Epithelial cell of esophagus (primary cell): ENCODE measurements around the gene BBC3.
A peak's percentile ranks its signal among the peaks of the same experiment; 100 is the strongest.

Source experiments
- DNase-seq: peaks from one replicate; pipeline ENCODE4 v3.0.0; 2010; ENCODE audit warnings: low read depth
- H3K4me3 ChIP-seq: 2 replicates; pipeline ENCODE4 v1.5.1; 2011; ENCODE audit warnings: mild to moderate bottlenecking, low read length, control low read depth
- TF ChIP-seq, protein P1 (sequence below): IDR thresholded peaks from 2 replicates; pipeline ENCODE4 v1.5.1; 2011; ENCODE audit warnings: low read depth, mild to moderate bottlenecking, low read length, control low read depth, inconsistent platforms; ENCODE audit not compliant: insufficient read depth; ENCODE audit errors: missing control alignments

BBC3 gene

DNA sequence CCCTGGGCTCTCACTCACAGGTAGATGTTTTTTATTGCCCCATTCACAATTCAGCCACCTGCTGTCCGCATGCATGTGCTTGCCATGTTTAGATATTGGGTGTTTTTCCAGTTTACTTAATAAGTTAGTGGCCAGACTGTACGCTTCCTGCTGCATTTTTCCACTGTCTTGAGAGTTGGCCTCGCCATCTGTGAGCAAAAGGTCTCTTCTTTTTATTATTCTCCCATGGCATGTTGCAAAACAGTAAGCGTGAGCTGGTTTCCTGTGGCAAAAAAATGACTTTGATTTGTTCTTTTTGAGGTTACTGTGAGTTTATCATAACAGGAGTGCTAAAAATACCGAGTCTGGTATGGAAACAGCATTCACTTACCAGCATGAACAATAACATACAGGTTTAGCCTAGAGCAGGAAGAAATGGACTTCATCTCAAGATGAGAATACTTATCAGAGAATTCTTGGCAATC lies 54.3 kb downstream of the BBC3 start:
- TF ChIP-seq, protein P1, sequence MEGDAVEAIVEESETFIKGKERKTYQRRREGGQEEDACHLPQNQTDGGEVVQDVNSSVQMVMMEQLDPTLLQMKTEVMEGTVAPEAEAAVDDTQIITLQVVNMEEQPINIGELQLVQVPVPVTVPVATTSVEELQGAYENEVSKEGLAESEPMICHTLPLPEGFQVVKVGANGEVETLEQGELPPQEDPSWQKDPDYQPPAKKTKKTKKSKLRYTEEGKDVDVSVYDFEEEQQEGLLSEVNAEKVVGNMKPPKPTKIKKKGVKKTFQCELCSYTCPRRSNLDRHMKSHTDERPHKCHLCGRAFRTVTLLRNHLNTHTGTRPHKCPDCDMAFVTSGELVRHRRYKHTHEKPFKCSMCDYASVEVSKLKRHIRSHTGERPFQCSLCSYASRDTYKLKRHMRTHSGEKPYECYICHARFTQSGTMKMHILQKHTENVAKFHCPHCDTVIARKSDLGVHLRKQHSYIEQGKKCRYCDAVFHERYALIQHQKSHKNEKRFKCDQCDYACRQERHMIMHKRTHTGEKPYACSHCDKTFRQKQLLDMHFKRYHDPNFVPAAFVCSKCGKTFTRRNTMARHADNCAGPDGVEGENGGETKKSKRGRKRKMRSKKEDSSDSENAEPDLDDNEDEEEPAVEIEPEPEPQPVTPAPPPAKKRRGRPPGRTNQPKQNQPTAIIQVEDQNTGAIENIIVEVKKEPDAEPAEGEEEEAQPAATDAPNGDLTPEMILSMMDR: no peak
- H3K4me3 ChIP-seq: no peak overlapping the region

DNA sequence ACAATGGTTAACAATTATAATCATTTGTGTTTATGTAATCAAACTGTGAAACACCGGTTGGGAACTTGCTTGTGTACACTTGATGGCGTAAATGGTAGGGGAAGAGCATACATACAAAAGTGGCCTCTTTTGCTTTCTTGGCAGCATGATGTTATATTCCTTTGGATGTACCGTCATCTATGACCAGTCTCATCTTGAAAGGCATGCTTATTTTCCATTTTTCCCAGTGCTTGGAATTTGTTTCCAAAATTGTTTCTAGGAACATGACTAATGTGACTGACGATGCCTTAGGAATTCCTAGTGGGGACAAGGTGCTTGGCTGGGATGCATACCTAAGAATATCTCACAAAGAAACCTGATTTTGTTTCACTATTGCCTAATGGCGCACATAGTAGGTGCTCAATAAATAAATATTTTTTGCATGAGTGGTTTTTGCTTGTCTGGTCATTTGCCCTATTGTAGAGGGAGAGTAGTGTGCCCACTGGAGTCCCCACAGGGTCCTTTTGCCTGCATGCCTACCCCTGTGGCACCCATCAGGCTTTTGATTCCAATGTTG lies 54.9 kb downstream of the BBC3 start:
- no peak overlapping the region for H3K4me3 ChIP-seq
- TF ChIP-seq, protein P1: no peak
- peak; percentile 61 for DNase-seq

More for the DNA sequence above, 54.3 kb downstream of the BBC3 start:
- peak; percentile 57 for DNase-seq

DNA sequence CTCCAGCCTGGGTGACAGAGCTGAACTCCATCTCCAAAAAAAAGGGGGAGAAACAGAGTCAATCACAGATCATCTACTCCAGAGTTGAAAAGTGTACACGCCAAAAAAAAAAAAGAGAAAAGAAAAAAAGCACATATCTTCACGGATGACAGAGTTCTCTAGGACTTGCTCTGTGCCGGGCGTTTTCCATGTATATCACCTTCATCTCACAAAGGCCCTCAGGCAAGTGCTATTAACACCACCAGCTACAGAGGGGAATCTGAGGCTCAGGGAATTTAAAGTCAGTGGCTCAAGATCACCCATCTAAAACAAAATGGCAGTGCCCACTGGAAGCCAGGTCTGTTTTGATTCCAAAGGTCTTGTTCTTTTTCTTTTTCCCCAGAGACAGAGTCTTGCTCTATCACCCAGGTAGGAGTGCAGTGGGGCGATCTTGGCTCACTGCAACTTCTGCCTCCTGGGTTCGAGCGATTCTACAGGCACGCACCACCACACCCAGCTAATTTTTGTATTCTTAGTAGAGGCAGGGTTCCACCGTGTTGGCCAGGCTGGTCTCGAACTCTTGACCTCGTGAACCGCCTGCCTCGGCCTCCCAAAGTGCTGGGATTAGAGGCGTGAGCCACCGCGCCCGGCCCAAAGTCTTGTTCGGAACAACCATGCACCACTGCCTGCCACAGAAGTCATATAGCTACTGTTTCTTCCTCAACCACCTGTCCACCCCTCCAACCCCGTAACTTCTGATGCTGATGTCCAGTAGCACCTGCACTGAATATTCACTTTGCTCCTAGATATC lies 58.1 kb downstream of the BBC3 start:
- TF ChIP-seq, protein P1: no peak
- no peak for DNase-seq
- H3K4me3 ChIP-seq: no peak overlapping the region
